ENCODE data around the gene BICD1.

DNA sequence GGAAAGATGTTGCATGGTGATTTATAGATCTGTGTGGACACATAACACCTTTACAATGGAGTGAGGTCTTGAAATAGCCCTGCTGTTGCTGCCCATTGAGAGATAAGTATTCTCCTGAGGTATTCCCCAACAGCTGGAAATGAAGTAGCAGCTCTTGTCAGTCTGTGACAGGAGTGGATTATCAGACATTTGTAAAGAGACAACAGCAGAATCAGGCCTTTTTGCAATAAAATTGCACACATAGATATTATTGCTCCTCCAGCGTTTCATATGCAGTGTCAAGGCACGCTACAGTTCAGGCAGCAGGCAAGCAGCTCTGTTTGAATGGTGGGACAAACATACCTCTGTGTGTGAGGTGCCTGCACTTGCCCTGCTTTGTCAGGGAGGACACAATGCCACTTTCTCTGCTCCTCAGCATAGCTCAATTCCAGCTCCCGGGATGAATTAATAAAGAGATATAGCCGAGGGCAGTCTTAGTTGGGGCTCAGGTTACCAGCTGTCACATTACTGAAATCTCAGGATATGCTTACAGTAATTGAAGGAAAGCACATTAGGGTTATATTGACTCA, 49.4 kb downstream of the BICD1 start:
- TF ChIP-seq CTCF (IDR thresholded peaks at IDR 0.05) (no peak), POLR2A (IDR thresholded peaks at IDR 0.05) (no peak)

Measured in esophagus squamous epithelium (tissue), 4 donors.